SH-SY5Y (cell line): ENCODE results near the gene DLX3.

Experiments used
- GATA2 ChIP-seq: IDR thresholded peaks from 2 replicates; pipeline ENCODE4 v1.6.1; 2011; ENCODE audit warnings: mild to moderate bottlenecking, low read depth, low read length
- GATA3 ChIP-seq: IDR thresholded peaks from 2 replicates; pipeline ENCODE4 v1.6.1; 2011; ENCODE audit warnings: low read depth, mild to moderate bottlenecking, low read length, moderate library complexity

DNA sequence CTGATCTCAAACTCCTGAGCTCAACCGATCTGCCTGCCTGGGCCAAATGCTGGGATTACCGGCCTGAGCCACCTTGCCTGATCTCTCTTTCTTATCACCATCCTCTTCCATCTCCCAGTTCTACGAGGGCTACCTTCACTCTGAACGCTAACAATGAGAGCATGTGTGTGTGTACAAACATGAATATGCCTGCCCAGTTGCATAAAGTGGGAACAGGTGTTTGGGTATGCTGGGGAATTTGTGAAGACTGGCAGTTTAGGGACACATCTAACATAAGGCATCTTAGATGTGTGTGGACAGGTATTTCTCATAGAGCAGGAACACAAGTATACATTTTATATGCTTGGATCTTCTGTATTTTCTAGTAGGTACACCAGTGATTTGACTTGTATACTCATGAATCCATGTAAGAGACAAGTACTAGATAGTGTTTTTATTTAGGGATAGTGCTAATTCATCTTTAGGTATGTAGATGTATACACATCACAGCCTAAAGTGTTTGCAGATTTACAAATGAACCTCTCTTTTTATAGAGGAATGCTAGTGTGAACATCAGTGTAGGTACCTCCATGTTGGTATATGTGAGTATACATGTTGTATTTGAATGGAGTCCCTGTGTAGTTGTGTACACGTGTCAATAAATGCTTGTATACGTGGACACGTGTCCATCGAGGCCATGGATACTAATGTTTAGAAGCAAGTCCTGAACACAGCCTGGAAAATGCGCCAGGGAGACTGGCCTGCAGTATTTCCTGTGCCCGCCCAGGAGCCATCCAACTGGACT is 27.2 kb downstream of the DLX3 start:
- no peak for TF ChIP-seq GATA3
- no peak for TF ChIP-seq GATA2
